HepG2 (cell line): Measurements from ENCODE around the gene CNNM3. TPM values are rescaled to one million over a fixed set of nuclear protein-coding genes. Genes with fewer than 3 reads are reported as not detected.

Source experiments
- ADNP ChIP-seq: sonication (generic); formaldehyde crosslinking; IDR thresholded peaks from 2 replicates; pipeline ENCODE4 v1.4.0; 2020; ENCODE audit warnings: missing genetic modification reagents
- CHD2 ChIP-seq: IDR thresholded peaks from 2 replicates; pipeline ENCODE4 v1.6.1; 2011; ENCODE audit warnings: low read depth, low read length, improper control_type of control experiment
- CHD4 ChIP-seq: fragments of 200-600 bp; sonication (generic); IDR thresholded peaks from 2 replicates; pipeline ENCODE4 v1.7.0; 2017; ENCODE audit warnings: mild to moderate bottlenecking, low read length, borderline replicate concordance
- HBP1 ChIP-seq: IDR thresholded peaks from 2 replicates; pipeline ENCODE4 v1.6.1; 2016; ENCODE audit warnings: low read depth, control low read depth
- HHEX ChIP-seq: IDR thresholded peaks from 2 replicates; pipeline ENCODE4 v1.6.1; 2016; ENCODE audit warnings: control low read depth
- IRX3 ChIP-seq: sonication (generic); formaldehyde crosslinking; IDR thresholded peaks from 2 replicates; pipeline ENCODE4 v1.8.1; 2023; ENCODE audit warnings: mild to moderate bottlenecking, low read depth, missing genetic modification reagents, borderline replicate concordance
- MEIS1 ChIP-seq: sonication (generic); formaldehyde crosslinking; IDR thresholded peaks from 2 replicates; pipeline ENCODE4 v1.9.0; 2021; ENCODE audit warnings: mild to moderate bottlenecking, missing genetic modification reagents, moderate library complexity, borderline replicate concordance
- NCOA1 ChIP-seq: sonication (generic); formaldehyde crosslinking; IDR thresholded peaks from 2 replicates; pipeline ENCODE4 v1.9.0; 2021; ENCODE audit warnings: missing genetic modification reagents
- NFYB ChIP-seq: sonication (generic); formaldehyde crosslinking; IDR thresholded peaks from 2 replicates; pipeline ENCODE4 v1.4.0; 2020; ENCODE audit warnings: missing genetic modification reagents
- PRDM15 ChIP-seq: sonication (generic); formaldehyde crosslinking; IDR thresholded peaks from 2 replicates; pipeline ENCODE4 v1.4.0; 2020; ENCODE audit warnings: missing genetic modification reagents
- PRMT3 ChIP-seq: sonication (generic); formaldehyde crosslinking; IDR thresholded peaks from 2 replicates; pipeline ENCODE4 v1.8.1; 2022; ENCODE audit warnings: low read depth, mild to moderate bottlenecking, moderate library complexity, missing genetic modification reagents, borderline replicate concordance
- RNF219 ChIP-seq: sonication (generic); formaldehyde crosslinking; IDR thresholded peaks from 2 replicates; pipeline ENCODE4 v1.5.0; 2020; ENCODE audit warnings: mild to moderate bottlenecking, missing genetic modification reagents
- RXRA ChIP-seq: sonication (generic); formaldehyde crosslinking; IDR thresholded peaks from 2 replicates; pipeline ENCODE4 v1.5.1; 2020; ENCODE audit warnings: missing genetic modification reagents
- XBP1 ChIP-seq: sonication (generic); formaldehyde crosslinking; IDR thresholded peaks from 2 replicates; pipeline ENCODE4 v1.5.0; 2020; ENCODE audit warnings: missing genetic modification reagents
- YEATS4 ChIP-seq: sonication (generic); formaldehyde crosslinking; IDR thresholded peaks from 2 replicates; pipeline ENCODE4 v1.4.0; 2020; ENCODE audit warnings: missing genetic modification reagents, borderline replicate concordance
- ZBTB7A ChIP-seq: sonication (generic); formaldehyde crosslinking; IDR thresholded peaks from 2 replicates; pipeline ENCODE4 v1.8.0; 2022; ENCODE audit warnings: mild to moderate bottlenecking, missing genetic modification reagents
- ZNF124 ChIP-seq: sonication (generic); formaldehyde crosslinking; IDR thresholded peaks from 2 replicates; pipeline ENCODE4 v1.4.0; 2020; ENCODE audit warnings: missing genetic modification reagents
- ZNF432 ChIP-seq: sonication (generic); formaldehyde crosslinking; IDR thresholded peaks from 2 replicates; pipeline ENCODE4 v1.5.0; 2020; ENCODE audit warnings: missing genetic modification reagents, mild to moderate bottlenecking, borderline replicate concordance
- ZNF451 ChIP-seq: sonication (generic); formaldehyde crosslinking; IDR thresholded peaks from 2 replicates; pipeline ENCODE4 v1.5.0; 2020; ENCODE audit warnings: mild to moderate bottlenecking, missing genetic modification reagents
- ZNF556 ChIP-seq: sonication (generic); formaldehyde crosslinking; IDR thresholded peaks from 2 replicates; pipeline ENCODE4 v1.4.0; 2020; ENCODE audit warnings: mild to moderate bottlenecking, missing genetic modification reagents, borderline replicate concordance
- ZNF629 ChIP-seq: sonication (generic); formaldehyde crosslinking; conservative IDR thresholded peaks from 2 replicates; pipeline ENCODE4 v1.5.0; 2020; ENCODE audit warnings: missing genetic modification reagents
- ZNF891 ChIP-seq: sonication (generic); formaldehyde crosslinking; IDR thresholded peaks from 2 replicates; pipeline ENCODE4 v1.5.0; 2020; ENCODE audit warnings: mild to moderate bottlenecking, missing genetic modification reagents
- ZSCAN20 ChIP-seq: sonication (generic); formaldehyde crosslinking; IDR thresholded peaks from 2 replicates; pipeline ENCODE4 v1.4.0; 2020; ENCODE audit warnings: missing genetic modification reagents, mild to moderate bottlenecking, borderline replicate concordance
- polyA plus RNA-seq, 8 experiments: library from polyadenylated mRNA; depleted of rRNA in 3 of 8; stranded (reverse) in 7 of 8; unstranded in 1 of 8; fragments of >200 nt; fragmentation: Illumina TruSeq in 4 of 8; extraction: Trizol in 4 of 8; gene quantifications; 2 replicates each; pipeline versions ENCODE4 v1.2.1 to v1.2.3, GENCODE V29; 2011 to 2016; ENCODE audit warnings: low read depth in 4 of 8, missing spikeins in 1 of 8, mixed read lengths in 1 of 8; ENCODE audit not compliant: insufficient read depth in 1 of 8
- total RNA-seq, 5 experiments: library from RNA; depleted of rRNA; stranded (reverse); fragments of >200 nt; fragmentation: Illumina TruSeq; extraction: Trizol; gene quantifications; 2 replicates each; pipeline ENCODE4 v1.2.3, GENCODE V29; 2016; ENCODE audit warnings: low read depth in 1 of 5

The CNNM3 gene
- total and polyA plus RNA-seq, 2 of the 13 experiments (the other 11 are each of a cell fraction or from before 2014, with no cell fraction given) = 21.2 to 27.9 TPM

DNA sequence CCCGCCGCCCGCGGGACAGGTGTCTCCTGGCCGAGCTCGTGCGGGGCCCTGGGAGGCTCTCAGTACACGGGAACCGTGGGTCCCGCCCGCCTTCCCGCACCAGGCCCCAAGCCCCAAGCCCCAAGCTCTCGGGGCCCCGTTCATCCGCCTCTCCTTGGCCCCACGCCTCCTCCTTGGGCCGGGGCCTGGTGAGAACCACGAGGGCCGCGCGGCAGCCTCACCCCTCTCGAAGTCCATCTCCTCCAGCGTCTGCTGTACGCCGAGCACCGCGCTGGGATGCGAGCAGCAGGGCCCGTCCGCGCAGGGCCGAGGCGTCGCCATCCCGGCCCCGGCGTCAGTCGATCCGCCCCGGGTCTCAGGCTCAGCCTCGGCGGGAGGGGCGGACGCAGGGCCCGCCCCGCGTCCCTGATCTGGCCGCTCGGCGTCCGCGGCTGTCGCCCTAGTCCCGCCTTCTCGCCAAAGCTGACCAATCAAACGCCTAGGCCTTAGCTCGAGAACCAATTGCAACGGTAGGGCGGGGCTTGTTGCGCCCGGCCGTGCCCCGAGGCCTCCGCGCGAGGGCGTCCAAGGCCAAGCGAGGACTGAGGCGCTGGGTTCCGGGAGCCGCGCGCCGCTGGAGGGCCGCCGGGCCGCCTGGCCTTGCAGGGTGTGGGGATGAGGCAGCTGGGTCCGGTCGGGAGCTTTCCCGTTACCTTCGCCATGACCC, 41.8 kb downstream of the CNNM3 start, which contains the start of gene ANKRD39 (continued):
- peak; percentile 84; the same call in 1 of the 2 replicates for TF ChIP-seq MEIS1
- peak; percentile 58 for TF ChIP-seq RXRA (CRISPR knock-in tag)
- TF ChIP-seq ZNF629 (CRISPR knock-in tag) = no peak; the same call in 1 of the 2 replicates
- peak; percentile 96 for TF ChIP-seq NFYB (CRISPR knock-in tag)
- TF ChIP-seq HBP1 = peak; percentile 93
- peak; percentile 74; the same call in 1 of the 2 replicates for TF ChIP-seq CHD2
- TF ChIP-seq PRMT3 (CRISPR knock-in tag) = no peak
- peak; percentile 63; the same call in 1 of the 2 replicates for TF ChIP-seq ZBTB7A
- TF ChIP-seq ZNF891 (CRISPR knock-in tag) = peak; percentile 58
- peak; percentile 21; the same call in 1 of the 2 replicates for TF ChIP-seq XBP1
- TF ChIP-seq CHD4 = no peak
- no peak for TF ChIP-seq ADNP (CRISPR knock-in tag)
- peak; percentile 86 for TF ChIP-seq YEATS4 (CRISPR knock-in tag)
- no peak; the same call in 1 of the 2 replicates for TF ChIP-seq ZNF451
- TF ChIP-seq ZNF124 (CRISPR knock-in tag) = peak; percentile 87; the same call in 1 of the 2 replicates
- peak; percentile 100 for TF ChIP-seq PRDM15 (CRISPR knock-in tag)
- no peak for TF ChIP-seq RNF219 (CRISPR knock-in tag)
- no peak for TF ChIP-seq ZNF432 (CRISPR knock-in tag)
- TF ChIP-seq ZSCAN20 (CRISPR knock-in tag) = no peak; the same call in 1 of the 2 replicates
- peak; percentile 83; the same call in 1 of the 2 replicates for TF ChIP-seq NCOA1
- TF ChIP-seq HHEX (CRISPR knock-in tag) = no peak
- TF ChIP-seq IRX3 (CRISPR knock-in tag) = no peak
- TF ChIP-seq ZNF556 (CRISPR knock-in tag) = peak; percentile 89
